GM12892 (cell line): ENCODE data around the gene FLNA.
A peak's percentile ranks its signal among the peaks of the same experiment; 100 is the strongest.

Experiments used
- DNase-seq: peaks from one replicate; pipeline ENCODE4 v3.0.0; 2011; ENCODE audit not compliant: insufficient read length
- FAIRE-seq: peaks from 2 replicates; lab custom pipeline; 2011; peaks lifted over from hg19 to GRCh38; lab: Jason Lieb, UNC
- POLR2A ChIP-seq: IDR thresholded peaks from 2 replicates; pipeline ENCODE4 v1.6.1; 2011; ENCODE audit warnings: low read depth, low read length, control low read depth
- POLR2AphosphoS5 ChIP-seq: IDR thresholded peaks from 2 replicates; pipeline ENCODE4 v1.6.1; 2011; ENCODE audit warnings: low read depth, low read length, control low read depth
- TAF1 ChIP-seq: IDR thresholded peaks from 2 replicates; pipeline ENCODE4 v1.6.1; 2011; ENCODE audit warnings: low read depth, mild to moderate bottlenecking, control low read depth, low read length, borderline replicate concordance

The FLNA gene

DNA sequence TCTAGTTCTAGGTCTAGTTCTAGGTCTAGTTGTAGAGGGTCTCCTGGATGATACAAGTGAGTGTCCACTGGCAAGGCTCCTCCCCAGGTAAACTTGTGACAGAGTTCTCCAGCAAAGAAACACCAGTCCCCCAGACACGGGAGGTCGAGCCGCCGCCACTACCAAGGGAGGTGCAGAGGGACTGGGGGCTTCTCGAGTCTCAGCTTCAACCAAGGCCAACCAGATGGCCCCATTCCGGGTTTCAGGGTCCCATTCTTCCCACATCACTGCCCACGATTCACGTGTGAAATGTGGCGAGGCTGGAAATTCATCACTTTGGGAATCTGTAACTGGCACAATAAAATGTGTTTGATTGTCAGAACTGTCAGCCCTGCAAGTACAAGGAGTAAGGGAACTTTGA is 41.3 kb downstream of the FLNA start:
- peak; percentile 70 for FAIRE-seq
- no peak for DNase-seq
- TF ChIP-seq TAF1 (no peak), POLR2AphosphoS5 (no peak), POLR2A (no peak)

DNA sequence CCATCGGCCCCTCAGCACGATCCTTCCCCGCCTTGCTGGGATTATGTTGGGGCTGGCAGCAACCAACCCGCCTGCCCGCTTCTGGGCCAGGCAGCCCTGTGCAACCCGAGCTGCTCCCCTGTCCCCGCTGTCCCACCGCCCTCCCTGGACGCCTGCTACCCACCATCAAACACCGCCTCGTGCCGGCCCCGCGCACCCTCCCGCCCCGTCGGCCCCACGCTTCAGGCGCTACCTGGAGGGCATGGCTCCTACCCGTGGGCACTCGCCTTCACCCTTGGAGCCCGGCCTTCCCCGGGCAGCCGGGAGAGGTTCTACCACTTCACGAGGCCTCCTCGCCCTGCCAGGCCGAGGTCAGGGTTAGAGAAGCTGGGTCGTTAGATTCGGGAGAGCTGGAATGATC is 41.9 kb downstream of the FLNA start:
- TF ChIP-seq POLR2A (no peak), TAF1 (no peak), POLR2AphosphoS5 (no peak)
- DNase-seq (no peak), FAIRE-seq (no peak)

DNA sequence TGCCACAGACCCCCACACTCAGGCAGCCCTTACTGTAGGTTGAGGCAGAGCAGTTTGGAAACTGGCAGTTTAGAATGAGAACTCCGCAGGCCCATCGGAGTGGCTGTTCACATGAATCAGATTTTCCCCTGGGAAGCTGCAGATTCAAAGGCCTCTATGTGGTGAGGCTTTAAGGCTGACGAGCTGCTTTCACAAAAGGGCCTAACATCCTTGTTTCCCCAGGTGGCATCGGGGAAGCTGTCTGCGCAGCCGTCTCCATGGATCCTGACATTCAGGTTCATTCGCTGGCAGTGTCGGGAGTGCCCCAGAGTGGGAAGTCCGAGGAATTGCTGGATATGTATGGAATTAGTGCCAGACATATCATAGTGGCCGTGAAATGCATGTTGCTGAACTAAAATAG is 45.1 kb downstream of the FLNA start:
- TF ChIP-seq POLR2AphosphoS5 (no peak), TAF1 (no peak), POLR2A (no peak)
- FAIRE-seq (no peak), DNase-seq (no peak)

DNA sequence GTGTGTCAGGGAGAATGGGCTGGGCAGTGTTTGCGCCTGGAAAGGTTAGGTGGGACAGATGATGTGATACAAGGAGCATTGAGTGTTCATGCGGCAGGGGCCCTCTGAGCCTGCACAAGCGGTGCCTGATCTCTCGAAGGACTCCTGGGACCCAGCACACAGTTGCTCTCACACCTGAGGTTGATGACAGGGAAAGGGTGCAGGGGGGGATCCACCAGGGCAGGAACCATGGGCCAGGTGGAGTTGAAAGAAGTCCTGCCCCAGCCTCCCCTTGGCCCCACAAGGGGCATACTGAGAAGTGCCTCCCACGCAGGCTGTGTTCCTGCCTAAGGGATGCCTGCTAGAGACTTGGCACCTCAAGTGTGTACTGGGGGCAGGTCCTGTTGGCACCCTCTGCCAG is 45.8 kb downstream of the FLNA start:
- DNase-seq (no peak), FAIRE-seq (no peak)
- TF ChIP-seq TAF1 (no peak), POLR2AphosphoS5 (no peak)

DNA sequence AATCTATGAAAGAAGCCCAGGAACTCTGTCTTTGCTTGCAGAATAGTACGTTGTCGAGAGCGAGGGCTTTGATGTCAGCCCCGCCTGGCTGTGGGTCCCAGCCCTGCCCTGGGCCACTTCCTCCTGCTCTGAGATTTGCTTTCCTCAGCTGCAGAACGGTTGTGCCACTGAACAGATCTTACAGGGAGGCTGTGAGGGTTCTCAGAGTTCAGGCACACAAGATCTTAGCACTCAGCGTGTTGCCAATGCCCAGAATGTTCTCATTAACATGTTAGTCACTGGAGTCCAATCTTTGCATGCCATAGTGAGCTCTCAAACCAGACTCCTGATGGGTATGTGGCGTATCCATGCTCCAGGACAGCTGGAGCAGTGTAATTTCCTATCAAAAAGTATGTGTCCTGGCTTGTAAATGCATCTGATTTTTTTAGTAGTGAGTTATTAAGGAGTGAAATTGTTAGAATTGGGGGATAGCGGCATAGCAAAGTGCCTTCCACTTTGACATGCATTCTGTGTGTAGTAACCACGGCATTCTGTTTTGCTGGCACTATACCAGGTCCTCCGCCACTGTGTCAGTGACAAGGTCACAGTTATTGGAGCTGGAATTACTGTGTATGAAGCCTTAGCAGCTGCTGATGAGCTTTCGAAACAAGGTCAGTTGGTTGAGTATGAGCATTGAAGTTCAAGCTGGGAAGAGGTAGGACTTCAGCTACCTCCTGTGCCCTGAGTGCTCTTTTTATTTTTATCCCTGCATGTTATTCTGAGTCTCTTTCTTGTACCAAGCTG is 47.2 kb downstream of the FLNA start:
- DNase-seq: no peak
- no peak for TF ChIP-seq TAF1
- TF ChIP-seq POLR2A: no peak
- TF ChIP-seq POLR2AphosphoS5: no peak
- no peak for FAIRE-seq

DNA sequence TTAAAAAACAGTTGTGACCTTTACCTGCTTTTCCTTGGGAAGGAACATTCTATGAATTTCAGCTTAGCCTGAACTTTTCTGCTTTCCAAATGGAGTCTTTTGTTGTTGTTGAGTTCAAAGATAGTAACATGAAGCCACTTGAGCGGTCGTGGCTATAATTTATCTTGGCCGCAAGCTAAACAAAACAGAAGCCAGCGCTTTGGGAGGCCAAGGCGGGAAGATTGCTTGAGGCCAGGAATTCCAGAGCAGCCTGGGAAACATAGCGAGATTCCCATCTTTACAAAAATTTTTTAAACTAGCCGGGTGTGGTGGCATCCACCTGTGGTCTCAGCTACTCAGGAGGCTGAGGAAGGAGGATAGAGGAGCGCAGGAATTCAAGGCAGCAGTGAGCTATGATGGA is 48.9 kb downstream of the FLNA start:
- TF ChIP-seq POLR2A (no peak), POLR2AphosphoS5 (no peak), TAF1 (no peak)
- no peak for FAIRE-seq
- no peak for DNase-seq

DNA sequence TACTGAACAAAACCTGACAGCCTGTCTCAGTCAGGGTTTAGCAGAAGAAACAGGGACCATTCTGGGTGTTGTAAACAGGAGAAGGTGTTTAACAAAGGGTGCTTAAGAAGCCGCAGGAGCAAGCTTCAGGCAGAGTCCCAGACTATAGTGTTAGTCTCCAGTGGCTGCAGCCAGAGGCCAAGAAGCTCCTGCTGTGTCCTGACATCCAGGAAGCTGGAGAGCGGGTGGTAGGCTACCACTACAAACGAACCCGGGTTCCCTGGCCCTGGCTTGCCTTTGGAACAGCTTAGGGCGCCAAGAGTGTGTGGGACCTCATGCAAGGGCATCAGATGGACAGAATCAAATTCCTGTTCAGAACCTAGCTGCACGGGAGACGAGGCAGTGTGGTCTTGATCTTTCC is 50.9 kb downstream of the FLNA start:
- TF ChIP-seq TAF1: no peak
- TF ChIP-seq POLR2AphosphoS5: no peak
- TF ChIP-seq POLR2A: no peak
- no peak for FAIRE-seq
- no peak for DNase-seq

DNA sequence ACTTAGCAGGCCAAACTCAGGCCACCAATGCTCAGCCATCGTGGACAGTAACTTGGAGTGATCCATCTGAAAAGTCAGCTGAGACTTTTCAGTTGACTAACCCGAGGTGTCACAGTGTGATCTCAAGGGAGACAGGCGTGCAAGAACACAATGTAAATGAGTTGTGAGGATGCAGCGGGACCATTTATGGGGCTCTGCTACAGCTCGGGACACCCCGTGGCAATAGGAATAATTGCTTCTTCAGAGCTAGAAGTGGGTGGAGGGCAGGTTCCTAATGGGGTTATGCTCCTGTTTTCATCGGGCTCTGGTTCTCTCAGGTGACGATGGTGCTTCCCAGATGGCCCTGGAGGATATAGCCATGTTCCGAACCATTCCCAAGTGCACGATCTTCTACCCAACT is 51.5 kb downstream of the FLNA start:
- TF ChIP-seq TAF1 (no peak), POLR2AphosphoS5 (no peak), POLR2A (no peak)
- no peak for FAIRE-seq

DNA sequence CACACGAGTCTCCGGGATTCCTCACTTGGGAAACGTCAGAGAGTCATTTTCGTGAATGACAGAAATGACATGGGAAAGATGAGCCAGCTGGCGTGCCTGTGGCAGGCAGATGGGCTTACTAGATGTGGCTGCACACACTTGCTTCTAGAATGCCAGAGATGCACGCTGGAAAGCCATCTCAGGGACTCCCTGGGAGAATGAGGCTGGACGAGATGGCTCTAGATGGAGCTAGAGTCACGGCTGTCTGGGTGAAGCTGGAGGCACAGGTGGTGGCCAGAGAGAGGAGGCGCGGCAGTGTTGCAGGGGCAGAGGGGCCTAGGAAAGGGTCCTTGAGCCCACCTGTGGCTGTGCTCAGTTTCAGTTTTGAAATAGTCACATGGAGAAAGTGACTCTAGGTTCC is 52.8 kb downstream of the FLNA start:
- no peak for FAIRE-seq
- DNase-seq: no peak
- no peak for TF ChIP-seq POLR2A
- no peak for TF ChIP-seq TAF1
- TF ChIP-seq POLR2AphosphoS5: no peak

More for the DNA sequence above, 51.5 kb downstream of the FLNA start:
- no peak for DNase-seq

DNA sequence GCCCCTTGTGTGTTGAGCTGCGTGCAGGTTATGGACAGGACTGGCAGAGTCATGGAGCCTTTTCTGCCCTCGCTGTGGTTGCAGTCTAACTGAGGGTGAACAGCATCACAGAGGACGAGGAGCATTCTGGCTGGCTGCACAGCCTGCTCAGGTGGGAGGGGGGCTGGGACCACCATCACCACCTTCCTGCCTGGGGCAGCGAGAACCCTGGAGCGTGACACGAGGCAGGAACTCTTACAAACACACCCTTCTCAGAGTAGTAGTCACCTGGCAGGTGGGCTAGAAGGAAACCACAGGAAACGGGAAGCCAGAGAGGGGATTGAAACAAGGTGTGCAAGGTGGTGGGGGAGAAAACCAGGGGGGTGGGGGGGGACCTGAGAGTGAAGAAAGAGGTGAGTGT is 53.3 kb downstream of the FLNA start:
- no peak for DNase-seq
- TF ChIP-seq POLR2AphosphoS5 (no peak), POLR2A (no peak), TAF1 (no peak)

DNA sequence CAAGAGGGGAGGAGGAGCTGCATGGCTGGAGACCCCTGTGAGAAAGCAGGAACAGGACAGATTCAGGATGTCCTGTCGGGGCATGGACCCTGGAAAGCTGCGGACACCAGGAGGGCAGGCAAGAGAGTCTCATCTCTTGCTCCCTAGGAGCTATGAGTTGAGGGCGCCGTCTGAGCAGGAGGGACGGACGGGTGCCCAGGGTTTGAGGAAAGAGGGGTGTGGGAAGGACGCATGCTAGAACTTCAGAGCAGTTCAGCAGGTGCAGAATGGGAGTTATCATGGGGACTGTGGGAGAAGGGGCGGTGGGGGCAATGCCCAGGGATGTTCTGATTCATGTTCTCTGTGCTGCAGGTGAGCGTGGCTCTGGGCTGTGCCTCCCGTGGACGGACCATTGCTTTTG is 54.0 kb downstream of the FLNA start:
- FAIRE-seq (no peak), DNase-seq (no peak)
- no peak for TF ChIP-seq TAF1
- TF ChIP-seq POLR2AphosphoS5: no peak
- TF ChIP-seq POLR2A: no peak

More for the DNA sequence above, 53.3 kb downstream of the FLNA start:
- FAIRE-seq: no peak

DNA sequence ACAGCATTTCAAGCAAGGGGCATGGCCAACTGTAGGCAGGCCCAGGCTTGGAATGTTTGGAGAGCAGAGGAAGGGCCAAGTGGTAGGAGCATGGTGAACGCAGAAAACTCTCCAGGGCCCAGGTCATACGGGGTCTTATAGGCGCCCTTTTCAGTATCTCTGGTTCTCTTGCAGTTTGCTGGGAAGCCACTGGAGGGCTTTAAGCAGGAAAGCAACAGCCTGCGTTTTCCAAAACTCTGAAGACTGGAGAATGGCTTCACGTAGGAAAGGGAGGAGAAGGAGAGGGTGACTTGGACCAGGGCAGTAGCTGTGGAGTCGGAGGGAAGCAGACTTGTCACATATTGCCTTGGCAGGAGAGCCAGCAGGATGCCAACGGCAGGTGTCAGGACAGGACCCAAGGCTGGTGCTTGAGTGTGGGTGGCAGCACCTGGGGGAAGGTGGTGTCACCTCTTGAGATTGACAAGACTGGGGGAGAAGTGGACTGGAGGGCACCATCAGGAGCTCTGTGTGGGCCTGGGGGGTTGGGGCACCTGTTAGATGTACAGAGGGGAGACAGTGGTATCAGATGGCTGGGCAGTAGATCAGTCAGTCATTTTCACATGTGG is 56.9 kb downstream of the FLNA start:
- TF ChIP-seq POLR2AphosphoS5 (no peak), TAF1 (no peak), POLR2A (no peak)
- no peak for FAIRE-seq
- no peak for DNase-seq
